HUES64 (cell line): ENCODE data around the gene DNAAF1.
"Not testable (repeated sequence)": the region's sequence is repeated elsewhere in the genome, so short reads cannot be mapped to it uniquely, and the experiment has no call there.

Experiments
- H3K27ac ChIP-seq: 2 replicates; pipeline ENCODE4 v1.7.0; 2013; ENCODE audit warnings: low read depth, low read length, inconsistent platforms
- H3K27me3 ChIP-seq: 2 replicates; pipeline ENCODE4 v1.6.1; 2013; ENCODE audit warnings: mild to moderate bottlenecking, low read length; ENCODE audit not compliant: insufficient read depth
- H3K36me3 ChIP-seq: 2 replicates; pipeline ENCODE4 v1.6.1; 2013; ENCODE audit warnings: mild to moderate bottlenecking, low read length; ENCODE audit not compliant: insufficient read depth
- H3K4me1 ChIP-seq: 2 replicates; pipeline ENCODE4 v1.6.1; 2013; ENCODE audit warnings: mild to moderate bottlenecking, low read length, moderate library complexity; ENCODE audit not compliant: insufficient read depth
- H3K4me3 ChIP-seq: 2 replicates; pipeline ENCODE4 v1.5.1; 2013; ENCODE audit warnings: mild to moderate bottlenecking, low read length, moderate library complexity
- H3K9ac ChIP-seq: 2 replicates; pipeline ENCODE4 v1.6.1; 2013; ENCODE audit warnings: mild to moderate bottlenecking, low read depth, low read length
- H3K9me3 ChIP-seq: 2 replicates; pipeline ENCODE4 v1.6.1; 2013; ENCODE audit warnings: low read depth, low read length; ENCODE audit not compliant: insufficient read depth
- WGBS: fragments of 150-250, 120-280 bp; methylation state at CpG from one replicate; pipeline ENCODE4 v1.1.7; 2013; ENCODE audit warnings: missing lambda C conversion rate; 5-methylcytosine and 5-hydroxymethylcytosine counted together

The DNAAF1 gene

GRCh38 chr16:84214451-84215066 lies 69.5 kb downstream of the DNAAF1 start:
- WGBS, result 93% methylated on average over 15 of the region's 15 CpGs
- Histone ChIP-seq H3K9me3 (no peaks in the 10 kb centered on the region), H3K4me1 (peaks cover 8% of the 10 kb centered on the region; the same call in 1 of the 2 replicates), H3K36me3 (no peaks in the 10 kb centered on the region), H3K27me3 (no peaks in the 10 kb centered on the region), H3K27ac (no peak overlapping the region), H3K4me3 (no peak overlapping the region), H3K9ac (no peak overlapping the region)

- Histone ChIP-seq H3K27ac (no peak overlapping the region), H3K9ac (no peak overlapping the region), H3K9me3 (no peaks in the 10 kb centered on the region), H3K36me3 (no peaks in the 10 kb centered on the region), H3K27me3 (no peaks in the 10 kb centered on the region), H3K4me1 (peaks cover 8% of the 10 kb centered on the region; the same call in 1 of the 2 replicates), H3K4me3 (no peak overlapping the region)
- WGBS, result 97% methylated on average over 5 of the region's 5 CpGs
Measured at GRCh38 chr16:84215531-84215930, 70.4 kb downstream of the DNAAF1 start.

GRCh38 chr16:84216144-84216543 lies 71.0 kb downstream of the DNAAF1 start:
- not testable (repeated sequence) for H3K9ac ChIP-seq, H3K27ac ChIP-seq
- WGBS, result 91% methylated on average over 3 of the region's 3 CpGs

GRCh38 chr16:84218176-84218823 lies 73.2 kb downstream of the DNAAF1 start:
- no peaks in the 10 kb centered on the region for H3K27me3 ChIP-seq
- no peak overlapping the region for H3K9ac ChIP-seq
- 92% methylated on average over 17 of the region's 17 CpGs for WGBS
- H3K4me3 ChIP-seq, result no peak overlapping the region
- no peak overlapping the region for H3K27ac ChIP-seq
- H3K4me1 ChIP-seq, result peaks cover 8% of the 10 kb centered on the region; the same call in 1 of the 2 replicates
- H3K9me3 ChIP-seq, result no peaks in the 10 kb centered on the region
- no peaks in the 10 kb centered on the region for H3K36me3 ChIP-seq

More at GRCh38 chr16:84216144-84216543, 71.0 kb downstream of the DNAAF1 start:
- not testable (repeated sequence) for H3K4me3 ChIP-seq, H3K9me3 ChIP-seq, H3K27me3 ChIP-seq, H3K4me1 ChIP-seq, H3K36me3 ChIP-seq

GRCh38 chr16:84218956-84219355 lies 73.8 kb downstream of the DNAAF1 start:
- Histone ChIP-seq H3K27ac (no peak overlapping the region), H3K9me3 (no peaks in the 10 kb centered on the region), H3K27me3 (no peaks in the 10 kb centered on the region), H3K4me3 (no peak overlapping the region), H3K36me3 (no peaks in the 10 kb centered on the region), H3K4me1 (peaks cover 8% of the 10 kb centered on the region; the same call in 1 of the 2 replicates), H3K9ac (no peak overlapping the region)
- 58% methylated on average over 6 of the region's 6 CpGs for WGBS

GRCh38 chr16:84220851-84221250 lies 75.7 kb downstream of the DNAAF1 start:
- 93% methylated on average over 1 of the region's 1 CpG for WGBS

GRCh38 chr16:84223456-84223855 lies 78.3 kb downstream of the DNAAF1 start:
- WGBS, result 89% methylated on average over 4 of the region's 4 CpGs
- H3K27me3 ChIP-seq, result no peaks in the 10 kb centered on the region
- no peaks in the 10 kb centered on the region for H3K36me3 ChIP-seq
- H3K9me3 ChIP-seq, result no peaks in the 10 kb centered on the region
- no peak overlapping the region for H3K9ac ChIP-seq
- no peak overlapping the region for H3K4me3 ChIP-seq
- H3K4me1 ChIP-seq, result peaks cover 11% of the 10 kb centered on the region; the same call in 1 of the 2 replicates
- no peak overlapping the region for H3K27ac ChIP-seq

More at GRCh38 chr16:84220851-84221250, 75.7 kb downstream of the DNAAF1 start:
- Histone ChIP-seq H3K27ac (no peak overlapping the region), H3K4me3 (no peak overlapping the region), H3K9ac (no peak overlapping the region), H3K36me3 (no peaks in the 10 kb centered on the region), H3K4me1 (peaks cover 8% of the 10 kb centered on the region; the same call in 1 of the 2 replicates), H3K9me3 (no peaks in the 10 kb centered on the region), H3K27me3 (no peaks in the 10 kb centered on the region)

GRCh38 chr16:84224554-84224953 lies 79.4 kb downstream of the DNAAF1 start:
- Histone ChIP-seq H3K36me3 (no peaks in the 10 kb centered on the region), H3K9ac (no peak overlapping the region), H3K9me3 (no peaks in the 10 kb centered on the region), H3K4me1 (peaks cover 6% of the 10 kb centered on the region; the same call in 1 of the 2 replicates), H3K27ac (no peak overlapping the region), H3K27me3 (no peaks in the 10 kb centered on the region), H3K4me3 (no peak overlapping the region)
- WGBS, result 91% methylated on average over 3 of the region's 3 CpGs

GRCh38 chr16:84225126-84225525 lies 80.0 kb downstream of the DNAAF1 start:
- Histone ChIP-seq H3K27me3 (no peaks in the 10 kb centered on the region), H3K4me3 (no peak overlapping the region), H3K27ac (no peak overlapping the region), H3K9ac (no peak overlapping the region), H3K36me3 (no peaks in the 10 kb centered on the region), H3K4me1 (peaks cover 6% of the 10 kb centered on the region; the same call in 1 of the 2 replicates), H3K9me3 (no peaks in the 10 kb centered on the region)
- 84% methylated on average over 3 of the region's 3 CpGs for WGBS

GRCh38 chr16:84225571-84225970 lies 80.5 kb downstream of the DNAAF1 start:
- WGBS, result 95% methylated on average over 7 of the region's 7 CpGs
- Histone ChIP-seq H3K4me3 (no peak overlapping the region), H3K27me3 (no peaks in the 10 kb centered on the region)

GRCh38 chr16:84226026-84226425 lies 80.9 kb downstream of the DNAAF1 start:
- Histone ChIP-seq H3K9ac (no peak overlapping the region), H3K4me1 (peaks cover 6% of the 10 kb centered on the region; the same call in 1 of the 2 replicates), H3K4me3 (no peak overlapping the region), H3K36me3 (no peaks in the 10 kb centered on the region), H3K27ac (no peak overlapping the region), H3K9me3 (no peaks in the 10 kb centered on the region), H3K27me3 (no peaks in the 10 kb centered on the region)
- WGBS, result 89% methylated on average over 8 of the region's 8 CpGs

More at GRCh38 chr16:84225571-84225970, 80.5 kb downstream of the DNAAF1 start:
- peaks cover 6% of the 10 kb centered on the region; the same call in 1 of the 2 replicates for H3K4me1 ChIP-seq
- H3K36me3 ChIP-seq, result no peaks in the 10 kb centered on the region
- no peak overlapping the region for H3K27ac ChIP-seq
- H3K9me3 ChIP-seq, result no peaks in the 10 kb centered on the region
- H3K9ac ChIP-seq, result no peak overlapping the region
